ENCODE results near the gene KRTAP5-4.
"Not testable (repeated sequence)": the region's sequence is repeated elsewhere in the genome, so short reads cannot be mapped to it uniquely, and the experiment has no call there.

Gene KRTAP5-4

GRCh38 chr11:1597994-1598380, 24.0 kb downstream of the KRTAP5-4 start, which contains the start of gene KRTAP5-2:
Gene KRTAP5-2 (minus strand): TSS chr11:1598294. CDS start chr11:1598250, 44 bp downstream.
- Histone ChIP-seq H3K36me3 (ENCODE audit: control insufficient read depth in 2 of 2, insufficient read depth in 2 of 2, low read length in 2 of 2) (no peaks in the 10 kb centered on the region), H3K4me3 (ENCODE audit: low read length in 2 of 2) (no peak within 1 kb of the TSS), H3K4me1 (ENCODE audit: control insufficient read depth, insufficient read depth, low read length) (no peaks in the 10 kb centered on the region), H3K27ac (ENCODE audit: low read length) (no peak within 1 kb of the TSS), H3K27me3 (ENCODE audit: control insufficient read depth in 1 of 2, insufficient read depth in 2 of 2, low read length in 2 of 2) (peaks cover 5 to 7% of the 10 kb centered on the region in 2 donors), H3K9me3 (ENCODE audit: control insufficient read depth in 2 of 2, low read length in 2 of 2) (no peaks in the 10 kb centered on the region), H3K9ac (ENCODE audit: low read length in 2 of 2) (no peak within 1 kb of the TSS)

GRCh38 chr11:1597331-1597993, 24.5 kb downstream of the KRTAP5-4 start:
- peaks cover 5 to 10% of the 10 kb centered on the region in 2 donors for H3K27me3 ChIP-seq (ENCODE audit: control insufficient read depth in 1 of 2, insufficient read depth in 2 of 2, low read length in 2 of 2)
- H3K4me3 ChIP-seq (ENCODE audit: low read length in 2 of 2) = no peak overlapping the region
- H3K27ac ChIP-seq (ENCODE audit: low read length) = no peak overlapping the region
- H3K4me1 ChIP-seq (ENCODE audit: control insufficient read depth, insufficient read depth, low read length) = no peaks in the 10 kb centered on the region
- H3K9ac ChIP-seq (ENCODE audit: low read length in 2 of 2) = no peak overlapping the region
- no peaks in the 10 kb centered on the region for H3K9me3 ChIP-seq (ENCODE audit: control insufficient read depth in 2 of 2, low read length in 2 of 2)
- H3K36me3 ChIP-seq (ENCODE audit: control insufficient read depth in 2 of 2, insufficient read depth in 2 of 2, low read length in 2 of 2) = no peaks in the 10 kb centered on the region

GRCh38 chr11:1596576-1597121, 25.3 kb downstream of the KRTAP5-4 start:
- not testable (repeated sequence) for H3K4me3 ChIP-seq (ENCODE audit: low read length in 2 of 2); H3K9me3 ChIP-seq (ENCODE audit: control insufficient read depth in 2 of 2, low read length in 2 of 2); H3K4me1 ChIP-seq (ENCODE audit: control insufficient read depth, insufficient read depth, low read length); H3K27ac ChIP-seq (ENCODE audit: low read length); H3K36me3 ChIP-seq (ENCODE audit: control insufficient read depth in 2 of 2, insufficient read depth in 2 of 2, low read length in 2 of 2); H3K9ac ChIP-seq (ENCODE audit: low read length in 2 of 2)
- H3K27me3 ChIP-seq (ENCODE audit: control insufficient read depth in 1 of 2, insufficient read depth in 2 of 2, low read length in 2 of 2) = peaks cover 5 to 11% of the 10 kb centered on the region in 2 donors

- not testable (repeated sequence) for H3K9me3 ChIP-seq (ENCODE audit: control insufficient read depth in 2 of 2, low read length in 2 of 2); H3K27ac ChIP-seq (ENCODE audit: low read length); H3K4me3 ChIP-seq (ENCODE audit: low read length in 2 of 2); H3K36me3 ChIP-seq (ENCODE audit: control insufficient read depth in 2 of 2, insufficient read depth in 2 of 2, low read length in 2 of 2); H3K9ac ChIP-seq (ENCODE audit: low read length in 2 of 2); H3K4me1 ChIP-seq (ENCODE audit: control insufficient read depth, insufficient read depth, low read length)
- H3K27me3 ChIP-seq (ENCODE audit: control insufficient read depth in 1 of 2, insufficient read depth in 2 of 2, low read length in 2 of 2) = peaks cover 5 to 11% of the 10 kb centered on the region in 2 donors
Measured at GRCh38 chr11:1595994-1596575, 25.9 kb downstream of the KRTAP5-4 start.

- H3K4me1 ChIP-seq (ENCODE audit: control insufficient read depth, insufficient read depth, low read length) = no peaks in the 10 kb centered on the region
- no peaks in the 10 kb centered on the region for H3K36me3 ChIP-seq (ENCODE audit: control insufficient read depth in 2 of 2, insufficient read depth in 2 of 2, low read length in 2 of 2)
- H3K27me3 ChIP-seq (ENCODE audit: control insufficient read depth in 1 of 2, insufficient read depth in 2 of 2, low read length in 2 of 2) = peaks cover 5 to 9% of the 10 kb centered on the region in 2 donors
- H3K4me3 ChIP-seq (ENCODE audit: low read length in 2 of 2) = no peak overlapping the region
- no peaks in the 10 kb centered on the region for H3K9me3 ChIP-seq (ENCODE audit: control insufficient read depth in 2 of 2, low read length in 2 of 2)
- no peak overlapping the region for H3K27ac ChIP-seq (ENCODE audit: low read length)
- no peak overlapping the region for H3K9ac ChIP-seq (ENCODE audit: low read length in 2 of 2)
Measured at GRCh38 chr11:1592628-1593027, 29.3 kb downstream of the KRTAP5-4 start.

- Histone ChIP-seq H3K4me3 (ENCODE audit: low read length in 2 of 2) (no peak overlapping the region), H3K27me3 (ENCODE audit: control insufficient read depth in 1 of 2, insufficient read depth in 2 of 2, low read length in 2 of 2) (peaks cover 0 to 7% of the 10 kb centered on the region in 2 donors), H3K4me1 (ENCODE audit: control insufficient read depth, insufficient read depth, low read length) (no peaks in the 10 kb centered on the region), H3K27ac (ENCODE audit: low read length) (no peak overlapping the region), H3K9ac (ENCODE audit: low read length in 2 of 2) (no peak overlapping the region), H3K9me3 (ENCODE audit: control insufficient read depth in 2 of 2, low read length in 2 of 2) (no peaks in the 10 kb centered on the region), H3K36me3 (ENCODE audit: control insufficient read depth in 2 of 2, insufficient read depth in 2 of 2, low read length in 2 of 2) (no peaks in the 10 kb centered on the region)
Measured at GRCh38 chr11:1589996-1590395, 31.9 kb downstream of the KRTAP5-4 start.

GRCh38 chr11:1589191-1589963, 32.6 kb downstream of the KRTAP5-4 start:
- H3K36me3 ChIP-seq (ENCODE audit: control insufficient read depth in 2 of 2, insufficient read depth in 2 of 2, low read length in 2 of 2); H3K4me3 ChIP-seq (ENCODE audit: low read length in 2 of 2); H3K4me1 ChIP-seq (ENCODE audit: control insufficient read depth, insufficient read depth, low read length); H3K27me3 ChIP-seq (ENCODE audit: control insufficient read depth in 1 of 2, insufficient read depth in 2 of 2, low read length in 2 of 2); H3K9ac ChIP-seq (ENCODE audit: low read length in 2 of 2); H3K9me3 ChIP-seq (ENCODE audit: control insufficient read depth in 2 of 2, low read length in 2 of 2); H3K27ac ChIP-seq (ENCODE audit: low read length): not testable (repeated sequence)

GRCh38 chr11:1586699-1587098, 35.2 kb downstream of the KRTAP5-4 start:
- no peak overlapping the region for H3K4me3 ChIP-seq (ENCODE audit: low read length in 2 of 2)
- no peaks in the 10 kb centered on the region for H3K9me3 ChIP-seq (ENCODE audit: control insufficient read depth in 2 of 2, low read length in 2 of 2)
- no peak overlapping the region for H3K27ac ChIP-seq (ENCODE audit: low read length)
- H3K9ac ChIP-seq (ENCODE audit: low read length in 2 of 2) = no peak overlapping the region
- H3K4me1 ChIP-seq (ENCODE audit: control insufficient read depth, insufficient read depth, low read length) = no peaks in the 10 kb centered on the region
- H3K27me3 ChIP-seq (ENCODE audit: control insufficient read depth in 1 of 2, insufficient read depth in 2 of 2, low read length in 2 of 2) = no peaks in the 10 kb centered on the region
- H3K36me3 ChIP-seq (ENCODE audit: control insufficient read depth in 2 of 2, insufficient read depth in 2 of 2, low read length in 2 of 2) = no peaks in the 10 kb centered on the region

- H3K36me3 ChIP-seq (ENCODE audit: control insufficient read depth in 2 of 2, insufficient read depth in 2 of 2, low read length in 2 of 2); H3K27ac ChIP-seq (ENCODE audit: low read length); H3K27me3 ChIP-seq (ENCODE audit: control insufficient read depth in 1 of 2, insufficient read depth in 2 of 2, low read length in 2 of 2); H3K4me3 ChIP-seq (ENCODE audit: low read length in 2 of 2); H3K9ac ChIP-seq (ENCODE audit: low read length in 2 of 2); H3K4me1 ChIP-seq (ENCODE audit: control insufficient read depth, insufficient read depth, low read length); H3K9me3 ChIP-seq (ENCODE audit: control insufficient read depth in 2 of 2, low read length in 2 of 2): not testable (repeated sequence)
Measured at GRCh38 chr11:1584661-1585370, 37.1 kb downstream of the KRTAP5-4 start, which contains the start of gene KRTAP5-1. Gene KRTAP5-1 (minus strand): TSS chr11:1585283. CDS start chr11:1585249, 34 bp downstream.

GRCh38 chr11:1582909-1583308, 39.0 kb downstream of the KRTAP5-4 start:
- H3K4me1 ChIP-seq (ENCODE audit: control insufficient read depth, insufficient read depth, low read length); H3K36me3 ChIP-seq (ENCODE audit: control insufficient read depth in 2 of 2, insufficient read depth in 2 of 2, low read length in 2 of 2); H3K9me3 ChIP-seq (ENCODE audit: control insufficient read depth in 2 of 2, low read length in 2 of 2); H3K4me3 ChIP-seq (ENCODE audit: low read length in 2 of 2); H3K9ac ChIP-seq (ENCODE audit: low read length in 2 of 2); H3K27me3 ChIP-seq (ENCODE audit: control insufficient read depth in 1 of 2, insufficient read depth in 2 of 2, low read length in 2 of 2); H3K27ac ChIP-seq (ENCODE audit: low read length): not testable (repeated sequence)
